T-helper 2 cell treated with Interferon-gamma antibody and Interleukin-4, amounts not matched to agents 5 μg/mL and 100 μg/mL, for 36 hours (primary cell): Measurements from ENCODE around the gene PLA2R1.

ENCODE experiments used
- DNase-seq: peaks from one replicate; pipeline ENCODE4 v3.0.0; 2021; ENCODE audit warnings: low spot score
- H3K27ac Mint-ChIP-seq: one replicate; pipeline ENCODE4 v1.8.0; 2021; ENCODE audit warnings: mild to moderate bottlenecking, mixed read lengths
- H3K27me3 Mint-ChIP-seq: one replicate; pipeline ENCODE4 v1.8.0; 2021; ENCODE audit warnings: low read depth, mixed read lengths
- H3K36me3 Mint-ChIP-seq: one replicate; pipeline ENCODE4 v1.8.0; 2021; ENCODE audit warnings: low read depth, mixed read lengths
- H3K4me1 Mint-ChIP-seq: one replicate; pipeline ENCODE4 v1.8.0; 2021; ENCODE audit warnings: low read depth, mixed read lengths
- H3K4me3 Mint-ChIP-seq: one replicate; pipeline ENCODE4 v1.8.0; 2022; ENCODE audit warnings: mild to moderate bottlenecking, moderate library complexity, mixed read lengths
- H3K9me3 Mint-ChIP-seq: one replicate; pipeline ENCODE4 v1.8.0; 2021; ENCODE audit warnings: mixed read lengths

Gene PLA2R1

GRCh38 chr2:159891917-159892730, 170.3 kb downstream of the PLA2R1 start:
- Mint-ChIP-seq H3K27ac (no peak overlapping the region), H3K9me3 (no peaks in the 10 kb centered on the region), H3K36me3 (peaks cover 7% of the 10 kb centered on the region), H3K4me3 (no peak overlapping the region), H3K27me3 (no peaks in the 10 kb centered on the region), H3K4me1 (peaks cover 14% of the 10 kb centered on the region)
- DNase-seq = no peak

- H3K36me3 Mint-ChIP-seq = peaks cover 8% of the 10 kb centered on the region
- peaks cover 13% of the 10 kb centered on the region for H3K4me1 Mint-ChIP-seq
- DNase-seq = no peak
- H3K4me3 Mint-ChIP-seq = no peak overlapping the region
- no peaks in the 10 kb centered on the region for H3K9me3 Mint-ChIP-seq
- H3K27ac Mint-ChIP-seq = no peak overlapping the region
- no peaks in the 10 kb centered on the region for H3K27me3 Mint-ChIP-seq
Measured at GRCh38 chr2:159891267-159891588, 171.2 kb downstream of the PLA2R1 start.

- Mint-ChIP-seq H3K27ac (no peak overlapping the region), H3K9me3 (no peaks in the 10 kb centered on the region), H3K27me3 (no peaks in the 10 kb centered on the region), H3K36me3 (peaks cover 8% of the 10 kb centered on the region), H3K4me3 (no peak overlapping the region), H3K4me1 (peaks cover 10% of the 10 kb centered on the region)
- peak; percentile 49 for DNase-seq
Measured at GRCh38 chr2:159890551-159891266, 171.7 kb downstream of the PLA2R1 start.

- H3K9me3 Mint-ChIP-seq = no peaks in the 10 kb centered on the region
- H3K4me1 Mint-ChIP-seq = peaks cover 4% of the 10 kb centered on the region
- no peak overlapping the region for H3K27ac Mint-ChIP-seq
- no peak overlapping the region for H3K4me3 Mint-ChIP-seq
- no peaks in the 10 kb centered on the region for H3K27me3 Mint-ChIP-seq
- H3K36me3 Mint-ChIP-seq = peaks cover 19% of the 10 kb centered on the region
- no peak for DNase-seq
Measured at GRCh38 chr2:159882130-159882745, 180.2 kb downstream of the PLA2R1 start.
